HG03457 (cell line): ENCODE measurements around the gene HDAC7.
A peak's percentile ranks its signal among the peaks of the same experiment; 100 is the strongest.
"Not testable (repeated sequence)": the region's sequence is repeated elsewhere in the genome, so short reads cannot be mapped to it uniquely, and the experiment has no call there.

Experiments
- ATAC-seq: cut with Tn5 transposase; IDR thresholded peaks from one replicate; pipeline ENCODE4 v1.9.1; 2021; ENCODE audit warnings: moderate number of reproducible peaks; ENCODE audit not compliant: unreplicated experiment

Gene HDAC7

GRCh38 chr12:47815447-47815846 lies 4.3 kb downstream of the HDAC7 start:
- ATAC-seq: not testable (repeated sequence)

- no peak for ATAC-seq
Observed at GRCh38 chr12:47814539-47815170, 5.0 kb downstream of the HDAC7 start.

- peak; percentile 10 for ATAC-seq
Observed at GRCh38 chr12:47813511-47814196, 6.0 kb downstream of the HDAC7 start.

- ATAC-seq: peak; percentile 62
Observed at GRCh38 chr12:47812797-47813510, 6.7 kb downstream of the HDAC7 start.

- no peak for ATAC-seq
Observed at GRCh38 chr12:47811581-47812484, 7.9 kb downstream of the HDAC7 start.

GRCh38 chr12:47811072-47811396 lies 8.7 kb downstream of the HDAC7 start:
- ATAC-seq: no peak

- ATAC-seq: not testable (repeated sequence)
Observed at GRCh38 chr12:47809518-47809917, 10.2 kb downstream of the HDAC7 start.

GRCh38 chr12:47808574-47809365 lies 10.9 kb downstream of the HDAC7 start:
- ATAC-seq: no peak

GRCh38 chr12:47808050-47808449 lies 11.7 kb downstream of the HDAC7 start:
- ATAC-seq: peak; percentile 41

- no peak for ATAC-seq
Observed at GRCh38 chr12:47807338-47807737, 12.4 kb downstream of the HDAC7 start.

- no peak for ATAC-seq
Observed at GRCh38 chr12:47805417-47805816, 14.3 kb downstream of the HDAC7 start.

GRCh38 chr12:47804171-47804570 lies 15.5 kb downstream of the HDAC7 start:
- no peak for ATAC-seq

- ATAC-seq: no peak
Observed at GRCh38 chr12:47803191-47803875, 16.4 kb downstream of the HDAC7 start.

- no peak for ATAC-seq
Observed at GRCh38 chr12:47802312-47802711, 17.4 kb downstream of the HDAC7 start.

GRCh38 chr12:47801904-47802246 lies 17.8 kb downstream of the HDAC7 start:
- ATAC-seq: no peak

- ATAC-seq: no peak
Observed at GRCh38 chr12:47801170-47801903, 18.4 kb downstream of the HDAC7 start.

GRCh38 chr12:47800582-47800981 lies 19.1 kb downstream of the HDAC7 start:
- no peak for ATAC-seq

- ATAC-seq: no peak
Observed at GRCh38 chr12:47799357-47799955, 20.2 kb downstream of the HDAC7 start.
